Transverse colon (tissue), 4 donors: Measurements from ENCODE around the gene NUDT6. TPM values are rescaled to one million over a fixed set of nuclear protein-coding genes. Genes with fewer than 3 reads are reported as not detected.

Experiments
- DNase-seq: peaks from one replicate; pipeline ENCODE4 v3.0.0-alpha.2; 2019
- H3K27ac ChIP-seq, 4 donors: fragments of 200-600 bp; sonication (generic); 2 replicates each; pipeline ENCODE4 v1.5.1; 2016 to 2018; ENCODE audit warnings: inconsistent platforms in 4 of 4
- H3K27me3 ChIP-seq: fragments of 200-600 bp; sonication (generic); 2 replicates; pipeline ENCODE4 v1.5.1; 2017; ENCODE audit warnings: inconsistent platforms
- H3K36me3 ChIP-seq, 4 donors: fragments of 200-600 bp; sonication (generic); 2 replicates each; pipeline ENCODE4 v1.5.1; 2017 to 2019; ENCODE audit warnings: inconsistent platforms in 4 of 4
- H3K4me1 ChIP-seq, 4 donors: fragments of 200-600 bp; sonication (generic); 2 replicates each; pipeline ENCODE4 v1.5.1; 2017 to 2020; ENCODE audit warnings: inconsistent platforms in 4 of 4
- H3K4me3 ChIP-seq, 4 donors: fragments of 200-600 bp; sonication (generic); 1 replicate in 1 of 4; 2 replicates in 3 of 4; pipeline versions ENCODE4 v1.5.1 to v1.6.1; 2017 to 2019; ENCODE audit warnings: inconsistent platforms in 4 of 4
- H3K9me3 ChIP-seq, 2 donors: fragments of 200-600 bp; sonication (generic); 2 replicates each; pipeline ENCODE4 v1.5.1; 2017 to 2019; ENCODE audit warnings: inconsistent platforms in 2 of 2
- CTCF ChIP-seq, 5 experiments: fragments of 200-600 bp in 3 of 5; fragments of 450-650 bp in 2 of 5; sonication (generic) in 3 of 5; IDR thresholded peaks; 1 replicate in 2 of 5; 2 replicates in 3 of 5; pipeline ENCODE4 v1.5.1; 2016 to 2017; ENCODE audit warnings: antibody characterized with exemption in 5 of 5, inconsistent platforms in 3 of 5, mild to moderate bottlenecking in 2 of 5, moderate library complexity in 1 of 5
- EP300 ChIP-seq: sonication (generic); formaldehyde crosslinking; IDR thresholded peaks from one replicate; pipeline ENCODE4 v1.6.1; 2017; ENCODE audit warnings: antibody characterized with exemption, low read depth
- POLR2A ChIP-seq: fragments of 450-650 bp; IDR thresholded peaks from one replicate; pipeline ENCODE4 v1.6.1; 2016; ENCODE audit warnings: antibody characterized with exemption, mild to moderate bottlenecking, moderate library complexity
- POLR2AphosphoS5 ChIP-seq, 3 donors: sonication (generic); formaldehyde crosslinking; IDR thresholded peaks; one replicate each; pipeline ENCODE4 v1.6.1; 2016; ENCODE audit warnings: antibody characterized with exemption in 3 of 3
- WGBS, 2 donors: methylation state at CpG; one replicate each; pipeline ENCODE4 v1.1.5; 2018; ENCODE audit warnings: low coverage in 1 of 2; 5-methylcytosine and 5-hydroxymethylcytosine counted together
- in situ Hi-C, 4 donors: fragments of 200-750 bp; cut with MboI; loops; one replicate each; pipeline versions ENCODE4 v1.15.0 to v1.15.1; 2017; ENCODE audit warnings: low sequenced_read_pairs in 3 of 4, low pct_ligation_motif_present in 1 of 4, low pct_unique_long_range_greater_than_20kb in 1 of 4
- intact Hi-C: fragments of 100-400 bp; cut with DNase I; formaldehyde crosslinking; loops from one replicate; pipeline ENCODE4 v1.15.1; 2023; ENCODE audit warnings: low total_unique reads
- total RNA-seq, 4 donors: library from RNA; depleted of rRNA; stranded (reverse); fragments of >200 nt; gene quantifications; one replicate each; pipeline ENCODE4 v1.1.0, GENCODE V29; 2016

NUDT6 gene
- total RNA-seq, 4 donors from 2014 or later: 2.2 to 13.5 (median 7.3) TPM

- H3K9me3 ChIP-seq: no peaks in the 10 kb centered on the region
- no peaks in the 10 kb centered on the region for H3K36me3 ChIP-seq
- intact Hi-C loops (no loop called here), in situ Hi-C loops (no loop called here)
- H3K27me3 ChIP-seq: no peaks in the 10 kb centered on the region
- H3K4me3 ChIP-seq: no peak overlapping the region
- TF ChIP-seq CTCF (IDR thresholded peaks at IDR 0.05): no peak
- no peak for TF ChIP-seq EP300
- TF ChIP-seq POLR2A: no peak
- no peak for TF ChIP-seq POLR2AphosphoS5 (IDR thresholded peaks at IDR 0.05)
- WGBS, 2 donors: 70 to 79% methylated on average over 3 to 4 of the region's 4 CpGs
- no peak overlapping the region for H3K27ac ChIP-seq
- no peak for DNase-seq
- H3K4me1 ChIP-seq: peaks cover 0 to 14% (median 2%) of the 10 kb centered on the region in 4 donors
These were observed 57.0 kb downstream of the NUDT6 start for GRCh38 chr4:122865425-122865824.

- H3K4me1 ChIP-seq: peaks cover 0 to 14% (median 2%) of the 10 kb centered on the region in 4 donors
- no peaks in the 10 kb centered on the region for H3K27me3 ChIP-seq
- TF ChIP-seq CTCF (IDR thresholded peaks at IDR 0.05): no peak
- no peak for TF ChIP-seq POLR2AphosphoS5 (IDR thresholded peaks at IDR 0.05)
- TF ChIP-seq EP300: no peak
- no peak for TF ChIP-seq POLR2A
- no peaks in the 10 kb centered on the region for H3K9me3 ChIP-seq
- WGBS, 2 donors: 43 to 68% methylated on average over 1 of the region's 1 CpG
- in situ Hi-C loops: no loop called here
- no peaks in the 10 kb centered on the region for H3K36me3 ChIP-seq
- H3K27ac ChIP-seq: no peak overlapping the region
- no peak overlapping the region for H3K4me3 ChIP-seq
- intact Hi-C loops: no loop called here
- no peak for DNase-seq
These were observed 58.8 kb downstream of the NUDT6 start for GRCh38 chr4:122863639-122864038.

- H3K36me3 ChIP-seq: no peaks in the 10 kb centered on the region
- H3K27me3 ChIP-seq: no peaks in the 10 kb centered on the region
- in situ Hi-C loops: no loop called here
- no peak for DNase-seq
- TF ChIP-seq POLR2AphosphoS5 (IDR thresholded peaks at IDR 0.05) (no peak), POLR2A (no peak), CTCF (IDR thresholded peaks at IDR 0.05) (no peak), EP300 (no peak)
- H3K4me1 ChIP-seq: peaks cover 0 to 19% (median 2%) of the 10 kb centered on the region in 4 donors
- intact Hi-C loops: no loop called here
- 84 to 94% methylated on average over 2 of the region's 2 CpGs for WGBS, 2 donors
- no peak overlapping the region for H3K27ac ChIP-seq
- no peak overlapping the region for H3K4me3 ChIP-seq
- H3K9me3 ChIP-seq: no peaks in the 10 kb centered on the region
These were observed 61.0 kb downstream of the NUDT6 start for GRCh38 chr4:122861172-122861943.

- Histone ChIP-seq H3K27me3 (no peaks in the 10 kb centered on the region), H3K36me3 (no peaks in the 10 kb centered on the region), H3K4me3 (no peak overlapping the region), H3K9me3 (no peaks in the 10 kb centered on the region), H3K27ac (no peak overlapping the region), H3K4me1 (peaks cover 0 to 33% (median 6%) of the 10 kb centered on the region in 4 donors)
- in situ Hi-C loops: no loop called here
- 74 to 80% methylated on average over 2 of the region's 2 CpGs for WGBS, 2 donors
- TF ChIP-seq POLR2AphosphoS5 (IDR thresholded peaks at IDR 0.05) (no peak), EP300 (no peak), CTCF (IDR thresholded peaks at IDR 0.05) (no peak), POLR2A (no peak)
- no peak for DNase-seq
- intact Hi-C loops: no loop called here
These were observed 63.7 kb downstream of the NUDT6 start for GRCh38 chr4:122858705-122859104.
